ENCODE measurements around the gene SOX5. TPM values are rescaled to one million over a fixed set of nuclear protein-coding genes. Genes with fewer than 3 reads are reported as not detected.

Gene SOX5
- total RNA-seq, 1 experiment from 2014 or later, result 3.1 TPM

GRCh38 chr12:23536293-23536692, 413.2 kb downstream of the SOX5 start:
- peaks cover 0 to 3% of the 10 kb centered on the region in 2 experiments; a peak in 2 of 5 replicates for H3K9me3 Mint-ChIP-seq
- Histone ChIP-seq H4K8ac (replicated peaks; ENCODE audit: insufficient read length, low read depth, low read length) (no peak overlapping the region), H2BK20ac (ENCODE audit: low read depth, low read length, poor library complexity, severe bottlenecking) (no peak overlapping the region), H3K23ac (ENCODE audit: insufficient read length, low read depth, low read length) (no peak overlapping the region), H3K27me3 (ENCODE audit: insufficient read depth, low read length) (no peaks in the 10 kb centered on the region), H3K4me2 (ENCODE audit: insufficient read depth, insufficient read length, low read length) (no peak overlapping the region), H3K79me2 (ENCODE audit: insufficient read depth, low read length) (no peaks in the 10 kb centered on the region), H3T11ph (ENCODE audit: low read length) (no peak overlapping the region), H3K18ac (ENCODE audit: insufficient read length, low read depth, low read length) (no peak overlapping the region), H2BK12ac (ENCODE audit: insufficient read length, low read depth, low read length) (no peak overlapping the region), H4K91ac (ENCODE audit: insufficient read length, low read depth, low read length) (no peak overlapping the region), H2AFZ (ENCODE audit: low read length) (no peak overlapping the region), H2AK5ac (ENCODE audit: insufficient read length, low read length) (no peak overlapping the region), H3K4me1 (ENCODE audit: insufficient read depth, low read length) (no peaks in the 10 kb centered on the region; the same call in 1 of the 2 replicates), H3K14ac (ENCODE audit: insufficient read depth, low read length) (no peak overlapping the region), H2BK15ac (ENCODE audit: low read depth, low read length) (no peak overlapping the region), H3K23me2 (ENCODE audit: insufficient read length, low read depth, low read length, poor library complexity, severe bottlenecking) (no peaks in the 10 kb centered on the region), H2BK5ac (ENCODE audit: insufficient read length, low read length) (no peak overlapping the region), H3K9ac (ENCODE audit: extremely low read depth, insufficient read length, low read length) (no peak overlapping the region), H3K56ac (ENCODE audit: insufficient read length, low read depth, low read length) (no peak overlapping the region), H2BK120ac (ENCODE audit: low read depth, low read length, poor library complexity, severe bottlenecking) (no peak overlapping the region), H4K5ac (ENCODE audit: insufficient read length, low read depth, low read length) (no peak overlapping the region), H4K20me1 (ENCODE audit: control insufficient read depth, insufficient read depth, insufficient read length) (no peaks in the 10 kb centered on the region), H3K79me1 (ENCODE audit: insufficient read depth, low read depth, low read length, poor library complexity, severe bottlenecking) (no peaks in the 10 kb centered on the region), H3K4ac (ENCODE audit: low read depth, low read length) (no peak overlapping the region), H3K9me3 (ENCODE audit: control insufficient read depth, low read depth, low read length) (no peaks in the 10 kb centered on the region), H3K27ac (ENCODE audit: insufficient read length, low read depth, low read length) (no peak overlapping the region)
- H3K4me3 Mint-ChIP-seq, result no peak overlapping the region
- no CpG with 5 or more reads among the region's 7 CpGs for WGBS (ENCODE audit: extremely low coverage, insufficient read length, low lambda C conversion rate)
- H3K4me1 Mint-ChIP-seq, result peaks cover 9 to 21% of the 10 kb centered on the region in 2 experiments
- 0 out of 7 replicates have a peak overlapping the region, but pooled peaks of 1 of the 3 experiments have one; percentile 30 for H3K27ac Mint-ChIP-seq
- H3K36me3 Mint-ChIP-seq (ENCODE audit: insufficient read depth in 1 of 3, low read depth in 3 of 3), result peaks cover 0 to 9% (median 1%) of the 10 kb centered on the region in 3 experiments; a peak in 3 of 7 replicates
- H3K27me3 Mint-ChIP-seq (ENCODE audit: low read depth), result no peaks in the 10 kb centered on the region
- no peak for DNase-seq
- TF ChIP-seq CTCF (conservative IDR thresholded peaks at IDR 0.05), result no peak

All from H9 (cell line).